Adipocyte (in vitro differentiated cells): ENCODE data around the gene HOXD4.

Experiments
- DNase-seq: peaks from one replicate; pipeline ENCODE4 v3.0.0-alpha.2; 2015; ENCODE audit warnings: low read depth
- H3K27me3 ChIP-seq: replicated peaks from 2 replicates; pipeline ENCODE4 v1.7.0; 2013; ENCODE audit warnings: mild to moderate bottlenecking, low read length, moderate library complexity; ENCODE audit not compliant: control insufficient read depth, insufficient read depth
- H3K36me3 ChIP-seq: 2 replicates; pipeline ENCODE4 v1.7.0; 2013; ENCODE audit warnings: low read length, mild to moderate bottlenecking, moderate library complexity; ENCODE audit not compliant: control insufficient read depth, insufficient read depth, severe bottlenecking
- H3K4me1 ChIP-seq: 2 replicates; pipeline ENCODE4 v1.7.0; 2013; ENCODE audit warnings: mild to moderate bottlenecking, low read length, moderate library complexity; ENCODE audit not compliant: control insufficient read depth, insufficient read depth
- H3K4me3 ChIP-seq: 2 replicates; pipeline ENCODE4 v1.7.0; 2013; ENCODE audit warnings: mild to moderate bottlenecking, low read length, moderate library complexity
- H3K9ac ChIP-seq: 2 replicates; pipeline ENCODE4 v1.7.0; 2013; ENCODE audit warnings: mild to moderate bottlenecking, low read length, moderate library complexity
- H3K9me3 ChIP-seq: 2 replicates; pipeline ENCODE4 v1.7.0; 2013; ENCODE audit warnings: mild to moderate bottlenecking, low read length, moderate library complexity; ENCODE audit not compliant: control insufficient read depth

The HOXD4 gene

GRCh38 chr2:176202491-176202890, 51.1 kb downstream of the HOXD4 start:
- H3K9me3 ChIP-seq, result peaks cover 6% of the 10 kb centered on the region
- no peaks in the 10 kb centered on the region for H3K36me3 ChIP-seq
- no peaks in the 10 kb centered on the region for H3K4me1 ChIP-seq
- no peak overlapping the region for H3K4me3 ChIP-seq
- DNase-seq, result no peak
- peaks cover 6% of the 10 kb centered on the region for H3K27me3 ChIP-seq
- H3K9ac ChIP-seq, result no peak overlapping the region
